ENCODE data around the gene PDIA2. TPM values are rescaled to one million over a fixed set of nuclear protein-coding genes. Genes with fewer than 3 reads are reported as not detected.

The PDIA2 gene
- total and polyA plus RNA-seq, 3 donors from 2014 or later: 1.2 to 5.3 (median 2.6) TPM

DNA sequence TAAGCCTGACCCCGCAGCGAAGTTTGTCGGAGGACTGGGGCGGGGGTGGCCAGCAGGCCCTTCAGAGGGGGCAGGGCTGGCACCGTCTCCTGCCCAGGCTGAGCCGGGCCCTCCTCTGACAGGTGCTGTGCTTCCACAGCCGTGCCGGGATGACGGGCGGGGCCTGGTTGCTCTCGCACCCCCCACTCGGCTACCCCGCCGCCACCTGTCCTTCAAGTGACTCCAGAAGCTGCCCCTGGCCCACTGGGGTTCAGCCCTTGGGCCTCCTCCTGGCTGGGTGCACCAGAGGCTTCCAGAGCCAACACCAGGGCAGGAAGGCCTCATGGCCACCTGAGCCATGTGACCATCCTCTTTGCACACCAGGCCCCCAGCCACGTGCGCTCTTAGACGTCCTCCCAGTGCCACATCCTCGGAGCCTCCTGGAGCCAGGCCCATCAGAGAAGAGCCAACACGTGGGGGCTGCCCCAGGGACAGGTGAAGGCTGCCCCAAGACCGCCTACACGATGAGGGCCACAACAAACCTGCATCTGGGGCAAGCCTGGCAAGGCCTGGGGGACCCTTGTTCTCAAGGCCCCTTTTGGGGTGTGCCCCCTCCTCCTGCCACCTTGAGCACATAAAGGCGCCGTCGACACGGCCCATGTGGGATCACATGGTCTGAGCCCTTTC, 7.2 kb downstream of the PDIA2 start:
- TF ChIP-seq, protein P1, sequence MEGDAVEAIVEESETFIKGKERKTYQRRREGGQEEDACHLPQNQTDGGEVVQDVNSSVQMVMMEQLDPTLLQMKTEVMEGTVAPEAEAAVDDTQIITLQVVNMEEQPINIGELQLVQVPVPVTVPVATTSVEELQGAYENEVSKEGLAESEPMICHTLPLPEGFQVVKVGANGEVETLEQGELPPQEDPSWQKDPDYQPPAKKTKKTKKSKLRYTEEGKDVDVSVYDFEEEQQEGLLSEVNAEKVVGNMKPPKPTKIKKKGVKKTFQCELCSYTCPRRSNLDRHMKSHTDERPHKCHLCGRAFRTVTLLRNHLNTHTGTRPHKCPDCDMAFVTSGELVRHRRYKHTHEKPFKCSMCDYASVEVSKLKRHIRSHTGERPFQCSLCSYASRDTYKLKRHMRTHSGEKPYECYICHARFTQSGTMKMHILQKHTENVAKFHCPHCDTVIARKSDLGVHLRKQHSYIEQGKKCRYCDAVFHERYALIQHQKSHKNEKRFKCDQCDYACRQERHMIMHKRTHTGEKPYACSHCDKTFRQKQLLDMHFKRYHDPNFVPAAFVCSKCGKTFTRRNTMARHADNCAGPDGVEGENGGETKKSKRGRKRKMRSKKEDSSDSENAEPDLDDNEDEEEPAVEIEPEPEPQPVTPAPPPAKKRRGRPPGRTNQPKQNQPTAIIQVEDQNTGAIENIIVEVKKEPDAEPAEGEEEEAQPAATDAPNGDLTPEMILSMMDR (IDR thresholded peaks at IDR 0.05): no peak
- TF ChIP-seq POLR2A (IDR thresholded peaks at IDR 0.05): no peak
- Histone ChIP-seq H3K27me3 (no peaks in the 10 kb centered on the region), H3K9me3 (no peaks in the 10 kb centered on the region), H3K4me3 (no peak overlapping the region), H3K27ac (no peak overlapping the region), H3K36me3 (ENCODE audit: low read depth, missing control alignments) (no peaks in the 10 kb centered on the region), H3K4me1 (no peaks in the 10 kb centered on the region)
- WGBS, 2 donors: 80 to 91% methylated on average over 2 to 25 of the region's 25 CpGs
- no peak for DNase-seq
- intact Hi-C loops (cut with DNase I; ENCODE audit: low total_unique reads): no loop called here

DNA sequence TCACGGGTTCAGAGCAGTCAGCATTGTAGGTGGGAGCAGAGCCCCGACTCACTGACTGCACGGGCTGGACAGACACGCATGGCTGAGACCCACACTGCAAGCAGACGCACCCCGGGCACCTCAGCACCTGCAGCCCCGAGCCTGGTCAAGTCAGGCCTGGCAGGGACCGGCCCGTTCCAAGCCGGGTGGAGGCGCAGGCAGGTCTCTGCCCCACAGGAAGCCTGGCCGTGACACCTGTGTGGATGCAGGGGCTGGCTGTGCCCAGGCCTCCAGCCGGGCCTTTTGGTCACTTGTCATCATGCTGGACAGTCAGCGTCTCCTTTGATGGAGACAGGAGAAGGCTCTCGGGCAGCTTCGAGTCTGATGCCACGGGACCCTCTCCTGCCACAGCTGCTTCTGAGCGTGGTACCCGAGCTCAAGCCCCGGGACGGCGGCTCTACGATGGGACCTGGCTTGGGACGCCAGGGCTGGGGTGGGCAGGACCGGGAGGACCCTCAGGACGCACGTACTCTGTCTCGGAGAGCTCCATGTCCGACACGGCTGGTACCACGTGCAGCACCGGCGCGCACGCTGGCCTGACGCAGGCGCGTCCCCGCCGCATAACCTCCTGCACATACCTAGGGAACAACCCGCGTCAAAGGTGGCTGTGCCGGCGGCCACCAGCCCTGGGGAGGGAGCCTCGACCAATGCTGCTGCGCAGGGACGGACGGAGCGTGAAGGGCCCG, 7.9 kb downstream of the PDIA2 start:
- Histone ChIP-seq H3K36me3 (ENCODE audit: low read depth, missing control alignments) (no peaks in the 10 kb centered on the region), H3K9me3 (no peaks in the 10 kb centered on the region), H3K4me1 (no peaks in the 10 kb centered on the region), H3K27ac (no peak overlapping the region), H3K4me3 (no peak overlapping the region), H3K27me3 (no peaks in the 10 kb centered on the region)
- no peak for TF ChIP-seq POLR2A (IDR thresholded peaks at IDR 0.05)
- TF ChIP-seq, protein P1 (IDR thresholded peaks at IDR 0.05): no peak
- DNase-seq: no peak
- intact Hi-C loops (cut with DNase I; ENCODE audit: low total_unique reads): no loop called here
- WGBS, 2 donors: 97% methylated on average over 50 of the region's 50 CpGs; no CpG with 5 or more reads in 1 of the 2 donors

DNA sequence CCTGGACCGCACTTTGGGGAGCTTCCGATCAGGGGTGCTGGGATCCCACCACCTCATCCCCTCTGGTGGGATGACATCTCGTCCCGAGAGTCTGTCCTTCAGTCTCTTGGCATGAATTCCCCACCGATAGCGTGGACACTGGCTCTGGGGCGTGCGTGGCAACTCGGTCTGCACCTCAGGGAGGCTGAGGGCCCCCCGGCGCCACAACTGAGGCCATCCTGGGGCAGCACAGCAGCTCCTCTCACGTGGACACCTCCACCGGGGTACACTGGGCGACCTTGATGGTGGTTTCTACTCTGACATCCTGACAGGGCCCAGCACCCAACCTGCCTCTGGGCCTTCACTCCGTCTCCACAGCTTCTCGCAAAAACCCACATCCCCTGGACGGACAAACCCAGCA, 8.6 kb downstream of the PDIA2 start:
- Histone ChIP-seq H3K36me3 (ENCODE audit: low read depth, missing control alignments) (no peaks in the 10 kb centered on the region), H3K9me3 (no peaks in the 10 kb centered on the region), H3K27me3 (no peaks in the 10 kb centered on the region), H3K27ac (no peak overlapping the region), H3K4me1 (no peaks in the 10 kb centered on the region), H3K4me3 (no peak overlapping the region)
- TF ChIP-seq, protein P1 (IDR thresholded peaks at IDR 0.05): no peak
- no peak for TF ChIP-seq POLR2A (IDR thresholded peaks at IDR 0.05)
- DNase-seq: no peak
- 96% methylated on average over 17 of the region's 17 CpGs for WGBS, 2 donors
- intact Hi-C loops (cut with DNase I; ENCODE audit: low total_unique reads): no loop called here

DNA sequence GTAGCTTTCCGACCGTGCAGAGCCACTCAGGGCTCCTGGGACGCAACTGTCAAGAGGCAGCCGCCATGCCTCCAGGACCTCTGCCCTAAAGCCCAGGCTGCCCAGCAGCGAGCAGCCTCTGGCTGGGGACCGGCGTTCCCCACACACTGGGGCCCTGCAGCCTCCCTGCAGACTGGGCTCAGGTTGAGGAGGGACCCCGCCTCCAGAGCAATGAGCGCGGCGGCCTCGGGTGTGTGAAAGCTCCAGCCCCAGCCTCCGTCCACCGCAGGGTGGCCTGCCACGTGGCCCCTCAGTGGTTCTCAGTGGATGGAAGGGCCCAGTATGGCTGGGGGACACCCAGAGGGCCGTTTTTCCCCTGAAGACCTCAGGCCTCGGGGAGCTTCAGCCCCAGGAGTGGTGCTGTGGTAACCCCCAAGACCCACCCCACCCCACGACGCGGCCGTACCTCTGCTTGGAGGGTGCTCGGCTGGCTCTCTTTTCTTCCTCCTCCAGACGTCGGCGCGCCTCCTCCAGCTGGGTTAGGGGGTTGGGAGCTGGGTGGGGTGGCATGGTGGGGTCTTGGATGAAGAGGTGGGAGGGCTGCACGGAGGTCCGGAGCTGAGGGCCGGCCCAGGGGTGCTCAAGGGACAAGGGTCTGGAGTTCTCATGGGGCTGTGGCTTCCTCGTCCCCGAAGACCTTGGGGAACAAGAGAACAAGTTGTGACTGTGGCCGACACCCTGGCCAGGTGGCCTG, 10.2 kb downstream of the PDIA2 start:
- Histone ChIP-seq H3K4me3 (no peak overlapping the region), H3K27ac (no peak overlapping the region), H3K4me1 (no peaks in the 10 kb centered on the region), H3K27me3 (no peaks in the 10 kb centered on the region), H3K9me3 (no peaks in the 10 kb centered on the region), H3K36me3 (ENCODE audit: low read depth, missing control alignments) (no peaks in the 10 kb centered on the region)
- intact Hi-C loops (cut with DNase I; ENCODE audit: low total_unique reads): no loop called here
- TF ChIP-seq, protein P1 (IDR thresholded peaks at IDR 0.05): no peak
- TF ChIP-seq POLR2A (IDR thresholded peaks at IDR 0.05): no peak
- WGBS, 2 donors: 92 to 95% methylated on average over 24 to 32 of the region's 32 CpGs
- DNase-seq: no peak

Measured in testis (tissue), 3 donors.